HepG2 (cell line): ENCODE measurements around the gene FAM149A. TPM values are rescaled to one million over a fixed set of nuclear protein-coding genes. Genes with fewer than 3 reads are reported as not detected.

Experiments
- CBX2 ChIP-seq, 2 experiments: fragments of 200-600 bp in 1 of 2; sonication (generic); formaldehyde crosslinking in 1 of 2; IDR thresholded peaks; 2 replicates each; pipeline versions ENCODE4 v1.7.0 to v1.8.1; 2018 to 2022; ENCODE audit warnings: low read depth in 2 of 2, low read length in 1 of 2, mild to moderate bottlenecking in 1 of 2, missing genetic modification reagents in 1 of 2
- CHD2 ChIP-seq: IDR thresholded peaks from 2 replicates; pipeline ENCODE4 v1.6.1; 2011; ENCODE audit warnings: low read depth, low read length, improper control_type of control experiment
- CREB1 ChIP-seq, 2 experiments: fragments of 450-650 bp in 1 of 2; IDR thresholded peaks; 2 replicates each; pipeline ENCODE4 v1.6.1; 2016 to 2017; ENCODE audit warnings: control low read depth in 1 of 2, mild to moderate bottlenecking in 1 of 2, missing compliant biosample characterization in 1 of 2, missing genetic modification characterization in 1 of 2
- ELF3 ChIP-seq: IDR thresholded peaks from 2 replicates; pipeline ENCODE4 v1.6.1; 2016; ENCODE audit warnings: missing genetic modification reagents, missing compliant biosample characterization
- KDM2A ChIP-seq: sonication (generic); formaldehyde crosslinking; IDR thresholded peaks from 2 replicates; pipeline ENCODE4 v1.4.0; 2020; ENCODE audit warnings: low read depth, missing genetic modification reagents, borderline replicate concordance
- PHF21A ChIP-seq: sonication (generic); formaldehyde crosslinking; IDR thresholded peaks from 2 replicates; pipeline ENCODE4 v1.5.0; 2020; ENCODE audit warnings: mild to moderate bottlenecking, missing genetic modification reagents
- PLSCR1 ChIP-seq: sonication (generic); formaldehyde crosslinking; IDR thresholded peaks from 2 replicates; pipeline ENCODE4 v1.5.0; 2020; ENCODE audit warnings: missing genetic modification reagents, mild to moderate bottlenecking, borderline replicate concordance
- RARA ChIP-seq: IDR thresholded peaks from 2 replicates; pipeline ENCODE4 v1.6.1; 2016; ENCODE audit warnings: missing genetic modification reagents, missing compliant biosample characterization
- RBFOX2 ChIP-seq: fragments of 200-400 bp; formaldehyde crosslinking; IDR thresholded peaks from 2 replicates; pipeline ENCODE4 v1.6.1; 2017; ENCODE audit warnings: low read depth, mild to moderate bottlenecking, low read length
- TBX2 ChIP-seq: sonication (generic); formaldehyde crosslinking; IDR thresholded peaks from 2 replicates; pipeline ENCODE4 v1.5.0; 2020; ENCODE audit warnings: missing genetic modification reagents, mild to moderate bottlenecking, borderline replicate concordance
- U2AF2 ChIP-seq: fragments of 200-400 bp; formaldehyde crosslinking; IDR thresholded peaks from 2 replicates; pipeline ENCODE4 v1.6.1; 2017; ENCODE audit warnings: low read depth, mild to moderate bottlenecking, low read length
- ZBTB20 ChIP-seq: sonication (generic); formaldehyde crosslinking; IDR thresholded peaks from 2 replicates; pipeline ENCODE4 v1.8.1; 2023; ENCODE audit warnings: missing genetic modification reagents, low read depth, mild to moderate bottlenecking, borderline replicate concordance
- ZNF232 ChIP-seq: sonication (generic); formaldehyde crosslinking; IDR thresholded peaks from 2 replicates; pipeline ENCODE4 v1.4.0; 2020; ENCODE audit warnings: missing genetic modification reagents, borderline replicate concordance
- ZNF251 ChIP-seq: sonication (generic); formaldehyde crosslinking; IDR thresholded peaks from 2 replicates; pipeline ENCODE4 v1.9.0; 2021; ENCODE audit warnings: mild to moderate bottlenecking, missing genetic modification reagents
- ZNF550 ChIP-seq: sonication (generic); formaldehyde crosslinking; IDR thresholded peaks from 2 replicates; pipeline ENCODE4 v1.4.0; 2020; ENCODE audit warnings: mild to moderate bottlenecking, missing genetic modification reagents, borderline replicate concordance
- ZNF569 ChIP-seq: sonication (generic); formaldehyde crosslinking; IDR thresholded peaks from 2 replicates; pipeline ENCODE4 v1.5.0; 2020; ENCODE audit warnings: mild to moderate bottlenecking, missing genetic modification reagents, moderate library complexity, borderline replicate concordance
- ZNF605 ChIP-seq: sonication (generic); formaldehyde crosslinking; IDR thresholded peaks from 2 replicates; pipeline ENCODE4 v1.8.0; 2022; ENCODE audit warnings: mild to moderate bottlenecking, missing genetic modification reagents
- ZNF652 ChIP-seq: IDR thresholded peaks from 2 replicates; pipeline ENCODE4 v1.6.1; 2016; ENCODE audit warnings: low read depth, borderline replicate concordance
- polyA plus RNA-seq, 8 experiments: library from polyadenylated mRNA; depleted of rRNA in 3 of 8; stranded (reverse) in 7 of 8; unstranded in 1 of 8; fragments of >200 nt; fragmentation: Illumina TruSeq in 4 of 8; extraction: Trizol in 4 of 8; gene quantifications; 2 replicates each; pipeline versions ENCODE4 v1.2.1 to v1.2.3, GENCODE V29; 2011 to 2016; ENCODE audit warnings: low read depth in 4 of 8, missing spikeins in 1 of 8, mixed read lengths in 1 of 8; ENCODE audit not compliant: insufficient read depth in 1 of 8
- total RNA-seq, 5 experiments: library from RNA; depleted of rRNA; stranded (reverse); fragments of >200 nt; fragmentation: Illumina TruSeq; extraction: Trizol; gene quantifications; 2 replicates each; pipeline ENCODE4 v1.2.3, GENCODE V29; 2016; ENCODE audit warnings: low read depth in 1 of 5
- TF ChIP-seq, protein P1 (sequence below): IDR thresholded peaks from 2 replicates; pipeline ENCODE4 v1.4.0; 2020; ENCODE audit warnings: mild to moderate bottlenecking, missing genetic modification reagents
- TF ChIP-seq, protein P2 (sequence below): sonication (generic); formaldehyde crosslinking; IDR thresholded peaks from 2 replicates; pipeline ENCODE4 v1.5.1; 2020; ENCODE audit warnings: missing genetic modification reagents, mild to moderate bottlenecking, borderline replicate concordance
- TF ChIP-seq, protein P3 (sequence below): sonication (generic); formaldehyde crosslinking; IDR thresholded peaks from 2 replicates; pipeline ENCODE4 v1.9.0; 2022; ENCODE audit warnings: low read depth, missing genetic modification reagents

Gene FAM149A
- total and polyA plus RNA-seq, 2 of the 13 experiments (the other 11 are each of a cell fraction or from before 2014, with no cell fraction given) = not detected

DNA sequence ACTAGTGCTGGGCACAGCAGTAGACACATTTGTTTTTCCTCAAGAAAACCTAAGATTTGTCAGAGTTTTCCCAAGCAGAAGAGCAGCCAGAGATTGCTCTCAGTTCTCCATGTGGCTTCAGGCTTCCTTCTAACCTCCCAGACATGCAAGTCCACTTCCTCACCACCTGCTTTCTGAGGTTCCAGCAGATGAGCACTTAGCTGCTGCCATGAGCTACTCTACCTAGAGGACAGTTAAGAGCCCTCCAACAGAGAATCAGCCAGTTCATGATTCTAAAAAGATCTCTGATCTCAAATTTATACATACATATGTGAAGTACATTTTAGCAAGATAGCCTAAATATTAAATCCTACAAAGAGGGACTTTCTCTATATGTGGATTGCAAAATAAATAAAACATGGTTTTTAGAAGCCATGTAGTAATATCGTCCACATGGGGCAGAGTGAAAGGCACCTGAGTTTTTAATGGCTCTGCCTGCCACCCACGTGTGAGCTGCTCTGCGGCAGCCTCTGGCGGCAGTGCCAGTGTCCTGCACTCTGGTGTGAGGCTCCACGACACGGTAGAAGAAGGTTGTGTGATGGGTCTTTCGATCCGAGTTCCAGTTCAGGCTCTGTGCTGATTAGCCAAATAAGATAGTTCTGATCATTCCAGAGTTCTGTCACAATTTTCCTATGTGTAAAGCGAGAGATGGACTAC lies 97.2 kb downstream of the FAM149A start (continued):
- TF ChIP-seq, protein P1, sequence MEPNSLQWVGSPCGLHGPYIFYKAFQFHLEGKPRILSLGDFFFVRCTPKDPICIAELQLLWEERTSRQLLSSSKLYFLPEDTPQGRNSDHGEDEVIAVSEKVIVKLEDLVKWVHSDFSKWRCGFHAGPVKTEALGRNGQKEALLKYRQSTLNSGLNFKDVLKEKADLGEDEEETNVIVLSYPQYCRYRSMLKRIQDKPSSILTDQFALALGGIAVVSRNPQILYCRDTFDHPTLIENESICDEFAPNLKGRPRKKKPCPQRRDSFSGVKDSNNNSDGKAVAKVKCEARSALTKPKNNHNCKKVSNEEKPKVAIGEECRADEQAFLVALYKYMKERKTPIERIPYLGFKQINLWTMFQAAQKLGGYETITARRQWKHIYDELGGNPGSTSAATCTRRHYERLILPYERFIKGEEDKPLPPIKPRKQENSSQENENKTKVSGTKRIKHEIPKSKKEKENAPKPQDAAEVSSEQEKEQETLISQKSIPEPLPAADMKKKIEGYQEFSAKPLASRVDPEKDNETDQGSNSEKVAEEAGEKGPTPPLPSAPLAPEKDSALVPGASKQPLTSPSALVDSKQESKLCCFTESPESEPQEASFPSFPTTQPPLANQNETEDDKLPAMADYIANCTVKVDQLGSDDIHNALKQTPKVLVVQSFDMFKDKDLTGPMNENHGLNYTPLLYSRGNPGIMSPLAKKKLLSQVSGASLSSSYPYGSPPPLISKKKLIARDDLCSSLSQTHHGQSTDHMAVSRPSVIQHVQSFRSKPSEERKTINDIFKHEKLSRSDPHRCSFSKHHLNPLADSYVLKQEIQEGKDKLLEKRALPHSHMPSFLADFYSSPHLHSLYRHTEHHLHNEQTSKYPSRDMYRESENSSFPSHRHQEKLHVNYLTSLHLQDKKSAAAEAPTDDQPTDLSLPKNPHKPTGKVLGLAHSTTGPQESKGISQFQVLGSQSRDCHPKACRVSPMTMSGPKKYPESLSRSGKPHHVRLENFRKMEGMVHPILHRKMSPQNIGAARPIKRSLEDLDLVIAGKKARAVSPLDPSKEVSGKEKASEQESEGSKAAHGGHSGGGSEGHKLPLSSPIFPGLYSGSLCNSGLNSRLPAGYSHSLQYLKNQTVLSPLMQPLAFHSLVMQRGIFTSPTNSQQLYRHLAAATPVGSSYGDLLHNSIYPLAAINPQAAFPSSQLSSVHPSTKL = peak; percentile 50
- TF ChIP-seq ZNF569 (CRISPR knock-in tag) (no peak), PLSCR1 (no peak), ZNF550 (CRISPR knock-in tag) (no peak), ZNF251 (CRISPR knock-in tag) (no peak), TBX2 (CRISPR knock-in tag) (no peak; the same call in 1 of the 2 replicates), ZBTB20 (CRISPR knock-in tag) (no peak), ZNF652 (CRISPR knock-in tag) (no peak), CHD2 (no peak), U2AF2 (no peak), RBFOX2 (no peak), CREB1 (IDR thresholded peaks at IDR 0.05) (no peak), CREB1 (CRISPR knock-in tag; IDR thresholded peaks at IDR 0.05) (no peak), ELF3 (no peak), ZNF232 (CRISPR knock-in tag) (no peak), ZNF605 (CRISPR knock-in tag) (0 out of 2 replicates have a peak, but pooled peaks have one; percentile 37), RARA (CRISPR knock-in tag) (no peak), CBX2 (IDR thresholded peaks at IDR 0.05; ENCODE audit: low read depth, low read length) (no peak), CBX2 (CRISPR knock-in tag; IDR thresholded peaks at IDR 0.05; ENCODE audit: low read depth) (no peak), PHF21A (CRISPR knock-in tag) (no peak), KDM2A (CRISPR knock-in tag) (peak; percentile 53; the same call in 1 of the 2 replicates)
- TF ChIP-seq, protein P2, sequence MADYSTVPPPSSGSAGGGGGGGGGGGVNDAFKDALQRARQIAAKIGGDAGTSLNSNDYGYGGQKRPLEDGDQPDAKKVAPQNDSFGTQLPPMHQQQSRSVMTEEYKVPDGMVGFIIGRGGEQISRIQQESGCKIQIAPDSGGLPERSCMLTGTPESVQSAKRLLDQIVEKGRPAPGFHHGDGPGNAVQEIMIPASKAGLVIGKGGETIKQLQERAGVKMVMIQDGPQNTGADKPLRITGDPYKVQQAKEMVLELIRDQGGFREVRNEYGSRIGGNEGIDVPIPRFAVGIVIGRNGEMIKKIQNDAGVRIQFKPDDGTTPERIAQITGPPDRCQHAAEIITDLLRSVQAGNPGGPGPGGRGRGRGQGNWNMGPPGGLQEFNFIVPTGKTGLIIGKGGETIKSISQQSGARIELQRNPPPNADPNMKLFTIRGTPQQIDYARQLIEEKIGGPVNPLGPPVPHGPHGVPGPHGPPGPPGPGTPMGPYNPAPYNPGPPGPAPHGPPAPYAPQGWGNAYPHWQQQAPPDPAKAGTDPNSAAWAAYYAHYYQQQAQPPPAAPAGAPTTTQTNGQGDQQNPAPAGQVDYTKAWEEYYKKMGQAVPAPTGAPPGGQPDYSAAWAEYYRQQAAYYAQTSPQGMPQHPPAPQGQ (CRISPR knock-in tag) = no peak
- TF ChIP-seq, protein P3, sequence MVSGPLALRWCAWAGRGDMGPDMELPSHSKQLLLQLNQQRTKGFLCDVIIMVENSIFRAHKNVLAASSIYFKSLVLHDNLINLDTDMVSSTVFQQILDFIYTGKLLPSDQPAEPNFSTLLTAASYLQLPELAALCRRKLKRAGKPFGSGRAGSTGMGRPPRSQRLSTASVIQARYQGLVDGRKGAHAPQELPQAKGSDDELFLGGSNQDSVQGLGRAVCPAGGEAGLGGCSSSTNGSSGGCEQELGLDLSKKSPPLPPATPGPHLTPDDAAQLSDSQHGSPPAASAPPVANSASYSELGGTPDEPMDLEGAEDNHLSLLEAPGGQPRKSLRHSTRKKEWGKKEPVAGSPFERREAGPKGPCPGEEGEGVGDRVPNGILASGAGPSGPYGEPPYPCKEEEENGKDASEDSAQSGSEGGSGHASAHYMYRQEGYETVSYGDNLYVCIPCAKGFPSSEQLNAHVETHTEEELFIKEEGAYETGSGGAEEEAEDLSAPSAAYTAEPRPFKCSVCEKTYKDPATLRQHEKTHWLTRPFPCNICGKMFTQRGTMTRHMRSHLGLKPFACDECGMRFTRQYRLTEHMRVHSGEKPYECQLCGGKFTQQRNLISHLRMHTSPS (CRISPR knock-in tag) = peak; percentile 73
